Kidney (tissue), 14 donors: ENCODE measurements around the gene GFI1. TPM values are rescaled to one million over a fixed set of nuclear protein-coding genes. Genes with fewer than 3 reads are reported as not detected.

Experiments used
- DNase-seq, 5 donors: peaks; one replicate each; pipeline ENCODE4 v3.0.0-alpha.2; 2013 to 2020
- FAIRE-seq: peaks from 2 replicates; lab custom pipeline; 2012; peaks lifted over from hg19 to GRCh38; lab: Jason Lieb, UNC
- H3K27ac ChIP-seq, 2 donors: one replicate each; pipeline ENCODE4 v1.7.0; 2013; ENCODE audit warnings: low read depth in 2 of 2, low read length in 2 of 2, inconsistent platforms in 1 of 2
- H3K27me3 ChIP-seq: one replicate; pipeline ENCODE4 v1.7.1; 2013; ENCODE audit warnings: low read length, inconsistent platforms; ENCODE audit not compliant: control insufficient read depth, insufficient read depth
- H3K36me3 ChIP-seq, 3 donors: one replicate each; pipeline versions ENCODE4 v1.7.0 to v1.7.1; 2013; ENCODE audit warnings: low read length in 3 of 3, control low read depth in 1 of 3, inconsistent platforms in 1 of 3; ENCODE audit not compliant: insufficient read depth in 3 of 3, control insufficient read depth in 2 of 3
- H3K4me1 ChIP-seq, 3 donors: one replicate each; pipeline versions ENCODE4 v1.7.0 to v1.7.1; 2013; ENCODE audit warnings: low read length in 3 of 3, inconsistent platforms in 1 of 3, low read depth in 1 of 3; ENCODE audit not compliant: control insufficient read depth in 2 of 3, insufficient read depth in 2 of 3
- H3K4me3 ChIP-seq, 3 donors: one replicate each; pipeline versions ENCODE4 v1.7.0 to v1.8.1; 2013; ENCODE audit warnings: low read length in 3 of 3, control low read depth in 1 of 3, inconsistent platforms in 1 of 3
- H3K9ac ChIP-seq, 3 donors: one replicate each; pipeline versions ENCODE4 v1.7.0 to v1.7.1; 2013; ENCODE audit warnings: low read length in 3 of 3, control low read depth in 1 of 3, inconsistent platforms in 1 of 3
- H3K9me3 ChIP-seq, 3 donors: one replicate each; pipeline versions ENCODE4 v1.7.0 to v1.7.1; 2013; ENCODE audit warnings: low read length in 3 of 3, control low read depth in 1 of 3, inconsistent platforms in 1 of 3; ENCODE audit not compliant: control insufficient read depth in 2 of 3, insufficient read depth in 1 of 3
- intact Hi-C: fragments of 100-400 bp; cut with DNase I; formaldehyde crosslinking; loops from one replicate; pipeline ENCODE4 v1.11.1; 2022
- polyA plus RNA-seq: library from polyadenylated mRNA; stranded (reverse); fragments of 350-450 nt; fragmentation: Illumina TruSeq; extraction: RNeasy Lipid Tissue Mini Kit (QIAGEN cat#74804); gene quantifications from one replicate; pipeline ENCODE4 v1.2.3, GENCODE V29; 2014; ENCODE audit warnings: low read depth, low replicate concordance; ENCODE audit not compliant: insufficient read depth
- total RNA-seq: library from RNA; stranded (reverse); fragmentation: NEBNext Ultra II Directional; extraction: Animal tissue kit (Norgen Biotek cat#: 25700); gene quantifications from one replicate; pipeline ENCODE4 v1.2.1, GENCODE V29; 2021
- TF ChIP-seq, protein P1 (sequence below): IDR thresholded peaks from 3 replicates; pipeline ENCODE4 v1.5.1; 2012; ENCODE audit warnings: mild to moderate bottlenecking, moderate library complexity, borderline replicate concordance; ENCODE audit not compliant: insufficient read depth; ENCODE audit errors: extremely low read depth
- donor health status: control.
- donor health status: control.
- donor health status: control.
- donor health status: control.
- donor health status: control.
- donor health status: DM: yes; HTN: yes; CAD: no.
- donor health status: Normal renal cell carcinoma (clear cell type).

The GFI1 gene
- total and polyA plus RNA-seq, 2 donors from 2014 or later = 0.17 to 3.8 TPM

DNA sequence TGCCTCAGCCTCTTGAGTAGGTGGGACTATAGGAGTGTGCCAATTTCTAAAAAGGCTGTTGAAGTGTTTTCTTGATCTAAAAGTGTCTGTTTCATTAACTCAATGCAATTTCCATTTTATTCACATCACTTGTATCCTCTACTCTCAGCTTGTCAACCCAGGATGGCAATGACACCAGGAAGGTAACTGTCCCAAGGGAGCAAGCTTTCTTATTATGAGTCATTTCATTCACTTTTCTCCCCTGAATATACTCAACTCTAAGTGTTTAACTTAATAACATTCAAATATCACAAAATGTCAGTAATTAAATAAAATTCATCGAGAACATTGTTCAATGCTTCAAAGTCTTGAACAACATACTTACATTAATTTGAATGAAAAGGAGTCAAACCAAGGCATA, 22.9 kb upstream of the GFI1 start:
- DNase-seq (no peak), FAIRE-seq (no peak)
- no peaks in the 10 kb centered on the region for H3K36me3 ChIP-seq
- no peak overlapping the region for H3K27ac ChIP-seq
- no peak overlapping the region for H3K9ac ChIP-seq
- H3K4me3 ChIP-seq = no peak overlapping the region
- intact Hi-C loops = no loop called here
- H3K4me1 ChIP-seq = no peaks in the 10 kb centered on the region
- no peaks in the 10 kb centered on the region for H3K27me3 ChIP-seq
- TF ChIP-seq, protein P1, sequence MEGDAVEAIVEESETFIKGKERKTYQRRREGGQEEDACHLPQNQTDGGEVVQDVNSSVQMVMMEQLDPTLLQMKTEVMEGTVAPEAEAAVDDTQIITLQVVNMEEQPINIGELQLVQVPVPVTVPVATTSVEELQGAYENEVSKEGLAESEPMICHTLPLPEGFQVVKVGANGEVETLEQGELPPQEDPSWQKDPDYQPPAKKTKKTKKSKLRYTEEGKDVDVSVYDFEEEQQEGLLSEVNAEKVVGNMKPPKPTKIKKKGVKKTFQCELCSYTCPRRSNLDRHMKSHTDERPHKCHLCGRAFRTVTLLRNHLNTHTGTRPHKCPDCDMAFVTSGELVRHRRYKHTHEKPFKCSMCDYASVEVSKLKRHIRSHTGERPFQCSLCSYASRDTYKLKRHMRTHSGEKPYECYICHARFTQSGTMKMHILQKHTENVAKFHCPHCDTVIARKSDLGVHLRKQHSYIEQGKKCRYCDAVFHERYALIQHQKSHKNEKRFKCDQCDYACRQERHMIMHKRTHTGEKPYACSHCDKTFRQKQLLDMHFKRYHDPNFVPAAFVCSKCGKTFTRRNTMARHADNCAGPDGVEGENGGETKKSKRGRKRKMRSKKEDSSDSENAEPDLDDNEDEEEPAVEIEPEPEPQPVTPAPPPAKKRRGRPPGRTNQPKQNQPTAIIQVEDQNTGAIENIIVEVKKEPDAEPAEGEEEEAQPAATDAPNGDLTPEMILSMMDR = no peak
- no peaks in the 10 kb centered on the region for H3K9me3 ChIP-seq

DNA sequence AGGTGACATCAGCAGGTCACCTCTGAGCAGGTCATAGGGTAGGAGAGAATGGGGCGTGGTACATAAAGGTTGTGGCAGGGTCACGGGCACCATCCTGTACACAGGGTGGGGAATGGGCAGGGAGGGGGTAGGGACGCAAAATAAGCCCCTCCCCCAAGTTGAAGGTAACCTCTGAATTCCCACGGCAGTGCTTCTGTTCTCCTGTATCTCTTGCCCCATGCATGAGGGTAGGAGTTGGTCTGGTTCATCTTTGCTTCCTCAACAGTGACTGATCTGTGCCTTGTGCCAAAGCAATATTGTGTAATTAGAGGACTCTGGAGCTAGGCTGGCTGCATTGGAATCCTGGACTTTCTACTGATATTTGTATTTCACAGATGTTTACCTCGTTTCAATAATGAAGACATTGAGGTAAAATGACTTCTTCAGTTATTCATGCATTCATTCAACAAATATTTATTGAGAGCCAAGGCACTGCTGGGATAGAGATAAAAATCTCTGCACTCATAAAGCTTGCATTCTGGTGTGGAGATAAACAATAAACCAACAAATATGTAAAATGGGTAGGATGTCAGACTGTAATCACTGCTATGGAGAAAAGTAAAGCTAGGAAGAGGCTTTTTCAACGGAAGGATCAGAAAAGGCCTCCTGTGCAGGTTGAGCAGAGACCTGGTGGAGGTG, 18.4 kb upstream of the GFI1 start:
- FAIRE-seq = no peak
- no peak overlapping the region for H3K9ac ChIP-seq
- H3K4me3 ChIP-seq = no peak overlapping the region
- H3K27me3 ChIP-seq = no peaks in the 10 kb centered on the region
- H3K27ac ChIP-seq = no peak overlapping the region
- no peaks in the 10 kb centered on the region for H3K9me3 ChIP-seq
- TF ChIP-seq, protein P1 = no peak
- no peak for DNase-seq
- intact Hi-C loops = no loop called here
- no peaks in the 10 kb centered on the region for H3K36me3 ChIP-seq
- no peaks in the 10 kb centered on the region for H3K4me1 ChIP-seq

DNA sequence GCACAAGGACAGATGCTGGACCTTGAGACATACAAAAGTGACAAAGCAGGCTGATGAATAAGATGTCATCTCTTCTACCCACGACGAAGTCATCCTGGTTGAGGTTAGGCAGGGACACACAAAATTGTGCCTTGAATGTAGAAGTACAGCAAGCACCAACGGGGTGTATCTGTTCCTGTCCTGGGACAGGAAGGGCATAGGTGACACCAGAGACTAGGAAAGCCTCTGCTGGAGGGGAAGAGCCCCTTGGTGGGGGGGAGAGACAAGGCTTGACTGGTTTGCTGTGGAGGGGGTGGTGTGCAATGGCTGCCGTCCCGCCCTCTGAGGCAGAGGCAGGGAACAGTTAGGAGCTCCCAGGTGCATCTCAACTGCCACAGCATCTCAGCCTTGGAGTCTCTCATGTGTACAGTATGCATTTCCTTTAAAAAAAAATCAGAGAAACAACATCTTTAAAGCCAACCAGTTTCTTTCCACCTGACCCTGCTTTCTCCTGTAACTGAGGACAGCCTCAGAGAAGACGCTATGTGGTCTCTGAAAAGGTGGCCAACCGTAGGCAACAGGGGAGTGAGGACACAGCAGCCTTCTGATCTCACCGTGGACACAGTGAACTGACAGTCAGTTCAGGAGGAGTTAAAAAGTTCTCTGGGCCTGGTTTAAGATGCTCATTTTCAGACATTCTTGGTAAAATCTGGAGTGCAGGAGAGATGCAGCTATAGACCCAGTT, 17.7 kb upstream of the GFI1 start:
- no peaks in the 10 kb centered on the region for H3K4me1 ChIP-seq
- intact Hi-C loops = no loop called here

More for the DNA sequence above, 17.7 kb upstream of the GFI1 start:
- DNase-seq = no peak
- Histone ChIP-seq H3K27ac (no peak overlapping the region), H3K36me3 (no peaks in the 10 kb centered on the region), H3K27me3 (no peaks in the 10 kb centered on the region), H3K9me3 (no peaks in the 10 kb centered on the region), H3K4me3 (no peak overlapping the region), H3K9ac (no peak overlapping the region)
- TF ChIP-seq, protein P1 = no peak
- FAIRE-seq = no peak
